Endothelial cell of umbilical vein (primary cell): ENCODE results near the gene SLC22A4. TPM values are rescaled to one million over a fixed set of nuclear protein-coding genes. Genes with fewer than 3 reads are reported as not detected.

Source experiments
- BruUV-seq: library from RNA; stranded (reverse); fragments of 400-500 nt; replicated peaks from 2 replicates; lab custom pipeline; 2021; lab: Mats Ljungman, UMichigan
- CTCF ChIA-PET: fragments of 300-600, 350-600 bp; sonication (Branson Sonifier 250); formaldehyde crosslinking; loops from one replicate; lab custom pipeline; 2021; ENCODE audit warnings: antibody characterized with exemption, inconsistent platforms; lab: Charles Lee
- POLR2A ChIA-PET: fragments of 300-600, 350-600 bp; sonication (Branson Sonifier 250); formaldehyde crosslinking; loops from one replicate; lab custom pipeline; 2021; ENCODE audit warnings: antibody characterized with exemption, inconsistent platforms; lab: Charles Lee
- DNase-seq: peaks from one replicate; pipeline ENCODE4 v3.0.0-alpha.2; 2011; ENCODE audit warnings: low read depth, low spot score
- FAIRE-seq: peaks from 2 replicates; lab custom pipeline; 2011; peaks lifted over from hg19 to GRCh38; lab: Jason Lieb, UNC
- H2AFZ ChIP-seq: 2 replicates; pipeline ENCODE4 v1.6.0; 2012; ENCODE audit warnings: low read depth, low read length, control low read depth, inconsistent platforms
- H3K27ac ChIP-seq: 2 replicates; pipeline ENCODE4 v1.5.1; 2011; ENCODE audit warnings: low read depth, mild to moderate bottlenecking, control low read depth, low read length, moderate library complexity; ENCODE audit not compliant: insufficient read depth
- H3K27me3 ChIP-seq, 2 experiments: 2 replicates each; pipeline versions ENCODE4 v1.6.0 to v1.6.1; 2011; ENCODE audit warnings: low read length in 2 of 2, mixed read lengths in 1 of 2; ENCODE audit not compliant: control insufficient read depth in 2 of 2, insufficient read depth in 2 of 2
- H3K36me3 ChIP-seq, 2 experiments: 2 replicates in 1 of 2; 3 replicates in 1 of 2; pipeline ENCODE4 v1.5.1; 2011; ENCODE audit warnings: low read length in 2 of 2, mild to moderate bottlenecking in 1 of 2, moderate library complexity in 1 of 2; ENCODE audit not compliant: control insufficient read depth in 2 of 2, insufficient read depth in 2 of 2; ENCODE audit errors: extremely low read depth in 1 of 2
- H3K4me1 ChIP-seq: 3 replicates; pipeline ENCODE4 v1.5.1; 2011; ENCODE audit warnings: mild to moderate bottlenecking, low read length; ENCODE audit not compliant: control insufficient read depth, insufficient read depth; ENCODE audit errors: extremely low read depth
- H3K4me2 ChIP-seq: 2 replicates; pipeline ENCODE4 v1.6.1; 2011; ENCODE audit warnings: low read length, control low read depth, mixed read lengths; ENCODE audit not compliant: insufficient read depth
- H3K4me3 ChIP-seq, 3 experiments: fragments of 200-600 bp in 1 of 3; sonication (generic), shearing (Covaris generic) in 1 of 3; replicated peaks in 1 of 3; 2 replicates each; pipeline ENCODE4 v1.5.1; 2011 to 2016; ENCODE audit warnings: control low read depth in 3 of 3, low read length in 3 of 3, mild to moderate bottlenecking in 2 of 3, inconsistent platforms in 1 of 3, low read depth in 1 of 3, moderate library complexity in 1 of 3; ENCODE audit not compliant: insufficient read depth in 1 of 3
- H3K79me2 ChIP-seq: 2 replicates; pipeline ENCODE4 v1.6.0; 2012; ENCODE audit warnings: low read length, inconsistent platforms; ENCODE audit not compliant: control insufficient read depth, insufficient read depth
- H3K9ac ChIP-seq: replicated peaks from 2 replicates; pipeline ENCODE3; 2011; ENCODE audit warnings: low read length, control low read depth; ENCODE audit not compliant: insufficient read depth; ENCODE audit errors: extremely low read depth
- H3K9me1 ChIP-seq: replicated peaks from 3 replicates; pipeline ENCODE4 v1.6.0; 2011; ENCODE audit warnings: mild to moderate bottlenecking, low read length; ENCODE audit not compliant: control insufficient read depth, insufficient read depth; ENCODE audit errors: extremely low read depth
- H3K9me3 ChIP-seq: replicated peaks from 2 replicates; pipeline ENCODE4 v1.5.1; 2012; ENCODE audit warnings: low read length, inconsistent platforms; ENCODE audit not compliant: control insufficient read depth, insufficient read depth
- H4K20me1 ChIP-seq: replicated peaks from 2 replicates; pipeline ENCODE3; 2011; ENCODE audit warnings: mild to moderate bottlenecking, low read length; ENCODE audit not compliant: control insufficient read depth, insufficient read depth; ENCODE audit errors: extremely low read depth
- EZH2 ChIP-seq: IDR thresholded peaks from 2 replicates; pipeline ENCODE4 v1.6.1; 2012; ENCODE audit warnings: borderline replicate concordance, low read depth, mild to moderate bottlenecking, moderate library complexity, low read length, inconsistent platforms; ENCODE audit not compliant: severe bottlenecking
- FOS ChIP-seq: IDR thresholded peaks from 2 replicates; pipeline ENCODE4 v1.6.1; 2011; ENCODE audit warnings: mild to moderate bottlenecking, low read length, moderate library complexity, borderline replicate concordance; ENCODE audit not compliant: insufficient read depth
- GATA2 ChIP-seq: IDR thresholded peaks from 2 replicates; pipeline ENCODE4 v1.7.0; 2011; ENCODE audit warnings: low read depth, mild to moderate bottlenecking, moderate library complexity, mixed read lengths, low read length; ENCODE audit not compliant: insufficient read length, insufficient read depth
- JUN ChIP-seq: IDR thresholded peaks from 2 replicates; pipeline ENCODE4 v1.6.1; 2011; ENCODE audit warnings: borderline replicate concordance, low read depth; ENCODE audit not compliant: insufficient read length, insufficient read depth
- MYC ChIP-seq: IDR thresholded peaks from one replicate; pipeline ENCODE4 v1.6.1; 2011; ENCODE audit warnings: mild to moderate bottlenecking, low read depth, low read length
- POLR2A ChIP-seq: IDR thresholded peaks from 2 replicates; pipeline ENCODE4 v1.6.1; 2012; ENCODE audit warnings: low read depth, mild to moderate bottlenecking, control low read depth, low read length
- POLR2AphosphoS5 ChIP-seq: IDR thresholded peaks from 2 replicates; pipeline ENCODE4 v1.6.1; 2012; ENCODE audit warnings: low read depth, mild to moderate bottlenecking, control low read depth, low read length, moderate library complexity; ENCODE audit not compliant: insufficient read depth
- dilution Hi-C: fragments of 300-500 bp; cut with MboI; formaldehyde crosslinking; loops from one replicate; pipeline ENCODE4 v1.15.0; 2019; ENCODE audit warnings: low sequenced_read_pairs; ENCODE audit not compliant: extremely low pct_ligation_motif_present
- intact Hi-C: fragments of 100-400 bp; cut with micrococcal nuclease; formaldehyde crosslinking; loops from one replicate; pipeline ENCODE4 v1.10.0; 2022
- polyA plus RNA-seq, 4 experiments: library from polyadenylated mRNA; depleted of rRNA in 3 of 4; stranded (reverse) in 3 of 4; unstranded in 1 of 4; fragments of >200 nt; gene quantifications; 2 replicates each; pipeline versions ENCODE4 v1.2.1 to v1.2.3, GENCODE V29; 2011 to 2012; ENCODE audit warnings: missing spikeins in 1 of 4
- total RNA-seq: library from RNA; stranded (reverse); gene quantifications from 2 replicates; pipeline ENCODE4 v1.2.3, GENCODE V29; 2021
- TF ChIP-seq, protein P1 (sequence below), 2 donors: IDR thresholded peaks; 1 replicate in 1 of 2; 2 replicates in 1 of 2; pipeline ENCODE4 v1.5.1; 2011; ENCODE audit warnings: low read length in 2 of 2, mild to moderate bottlenecking in 2 of 2, moderate library complexity in 2 of 2, control low read depth in 1 of 2, inconsistent platforms in 1 of 2, low read depth in 1 of 2; ENCODE audit not compliant: insufficient read depth in 1 of 2; ENCODE audit errors: extremely low read depth in 1 of 2
- TF ChIP-seq, protein P2 (sequence below): IDR thresholded peaks from 2 replicates; pipeline ENCODE4 v1.6.1; 2011; ENCODE audit not compliant: insufficient read depth, insufficient read length

Gene SLC22A4
- total and polyA plus RNA-seq, 2 donors (not counting 3 experiments of a cell fraction or from before 2014, with no cell fraction given), result 4.9 to 6.9 TPM

DNA sequence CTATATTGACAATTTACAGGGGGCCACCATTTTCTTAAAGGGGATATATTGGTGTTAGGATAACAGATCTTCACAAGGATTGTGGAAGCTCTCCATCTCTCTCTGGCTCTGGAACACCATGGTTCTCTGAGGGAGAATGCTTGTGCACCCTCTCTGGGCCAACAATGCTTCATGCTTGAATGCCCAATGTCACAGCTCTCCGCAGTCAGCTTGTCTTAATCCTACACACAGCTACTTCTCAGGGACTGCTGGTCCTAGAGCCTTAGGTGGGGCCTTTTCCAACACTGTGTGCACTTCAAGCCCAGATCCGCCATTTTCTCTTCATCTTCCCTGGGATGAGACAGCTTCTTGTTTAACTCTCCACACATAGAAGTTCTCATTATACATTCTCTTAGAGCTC, 43.6 kb upstream of the SLC22A4 start:
- Histone ChIP-seq H4K20me1 (no peaks in the 10 kb centered on the region), H3K9me3 (no peaks in the 10 kb centered on the region), H3K9ac (no peak overlapping the region), H3K4me2 (no peak overlapping the region), H3K9me1 (no peaks in the 10 kb centered on the region), H3K79me2 (no peaks in the 10 kb centered on the region), H3K27ac (no peak overlapping the region), H2AFZ (no peak overlapping the region), H3K4me1 (no peaks in the 10 kb centered on the region), H3K36me3 (no peaks in the 10 kb centered on the region), H3K27me3 (no peaks in the 10 kb centered on the region), H3K4me3 (no peak overlapping the region)
- FAIRE-seq (no peak), DNase-seq (no peak)
- POLR2A ChIA-PET, result no interaction called here
- dilution Hi-C loops (no loop called here), intact Hi-C loops (no loop called here)
- no peak for TF ChIP-seq EZH2
- TF ChIP-seq, protein P1, sequence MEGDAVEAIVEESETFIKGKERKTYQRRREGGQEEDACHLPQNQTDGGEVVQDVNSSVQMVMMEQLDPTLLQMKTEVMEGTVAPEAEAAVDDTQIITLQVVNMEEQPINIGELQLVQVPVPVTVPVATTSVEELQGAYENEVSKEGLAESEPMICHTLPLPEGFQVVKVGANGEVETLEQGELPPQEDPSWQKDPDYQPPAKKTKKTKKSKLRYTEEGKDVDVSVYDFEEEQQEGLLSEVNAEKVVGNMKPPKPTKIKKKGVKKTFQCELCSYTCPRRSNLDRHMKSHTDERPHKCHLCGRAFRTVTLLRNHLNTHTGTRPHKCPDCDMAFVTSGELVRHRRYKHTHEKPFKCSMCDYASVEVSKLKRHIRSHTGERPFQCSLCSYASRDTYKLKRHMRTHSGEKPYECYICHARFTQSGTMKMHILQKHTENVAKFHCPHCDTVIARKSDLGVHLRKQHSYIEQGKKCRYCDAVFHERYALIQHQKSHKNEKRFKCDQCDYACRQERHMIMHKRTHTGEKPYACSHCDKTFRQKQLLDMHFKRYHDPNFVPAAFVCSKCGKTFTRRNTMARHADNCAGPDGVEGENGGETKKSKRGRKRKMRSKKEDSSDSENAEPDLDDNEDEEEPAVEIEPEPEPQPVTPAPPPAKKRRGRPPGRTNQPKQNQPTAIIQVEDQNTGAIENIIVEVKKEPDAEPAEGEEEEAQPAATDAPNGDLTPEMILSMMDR (IDR thresholded peaks at IDR 0.05; ENCODE audit: extremely low read depth in 1 of 2, insufficient read depth in 1 of 2, low read depth in 1 of 2, low read length in 2 of 2), result no peak
- no peak for TF ChIP-seq JUN
- TF ChIP-seq POLR2A, result no peak
- TF ChIP-seq FOS, result no peak
- TF ChIP-seq, protein P2, sequence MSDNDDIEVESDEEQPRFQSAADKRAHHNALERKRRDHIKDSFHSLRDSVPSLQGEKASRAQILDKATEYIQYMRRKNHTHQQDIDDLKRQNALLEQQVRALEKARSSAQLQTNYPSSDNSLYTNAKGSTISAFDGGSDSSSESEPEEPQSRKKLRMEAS, result no peak
- no peak for TF ChIP-seq MYC
- no peak for TF ChIP-seq POLR2AphosphoS5
- no peak for TF ChIP-seq GATA2
- CTCF ChIA-PET, result interaction anchor here (0.8 to 8.3 kb wide), 7 partner anchors 9 to 60 kb away, joined by 3 to 63 read pairs (median 3); partner anchors contain the start of gene SLC22A4
- BruUV-seq, result no TSS peak
